H9 (cell line): Measurements from ENCODE around the gene KCMF1. TPM values are rescaled to one million over a fixed set of nuclear protein-coding genes. Genes with fewer than 3 reads are reported as not detected.

Experiments used
- DNase-seq: peaks from one replicate; pipeline ENCODE4 v3.0.0-alpha.2; 2017
- H2AFZ ChIP-seq: one replicate; pipeline ENCODE4 v1.6.1; 2013; ENCODE audit warnings: mild to moderate bottlenecking, low read length, control low read depth, moderate library complexity
- H2AK5ac ChIP-seq: 2 replicates; pipeline ENCODE4 v1.6.1; 2013; ENCODE audit warnings: low read length, control low read depth, mixed read lengths; ENCODE audit not compliant: insufficient read length
- H2BK120ac ChIP-seq: one replicate; pipeline ENCODE4 v1.6.1; 2013; ENCODE audit warnings: low read depth, mild to moderate bottlenecking, low read length, control low read depth, inconsistent platforms; ENCODE audit not compliant: poor library complexity, severe bottlenecking
- H2BK12ac ChIP-seq: 2 replicates; pipeline ENCODE4 v1.6.1; 2013; ENCODE audit warnings: low read length, control low read depth, mixed read lengths, low read depth; ENCODE audit not compliant: insufficient read length
- H2BK15ac ChIP-seq: 2 replicates; pipeline ENCODE4 v1.6.1; 2013; ENCODE audit warnings: low read depth, low read length, control low read depth
- H2BK20ac ChIP-seq: one replicate; pipeline ENCODE4 v1.6.1; 2013; ENCODE audit warnings: low read depth, mild to moderate bottlenecking, low read length, control low read depth, inconsistent platforms; ENCODE audit not compliant: poor library complexity, severe bottlenecking
- H2BK5ac ChIP-seq: 2 replicates; pipeline ENCODE4 v1.6.1; 2013; ENCODE audit warnings: low read length, control low read depth, mixed read lengths; ENCODE audit not compliant: insufficient read length
- H3K14ac ChIP-seq: 2 replicates; pipeline ENCODE4 v1.6.1; 2013; ENCODE audit warnings: low read length, control low read depth; ENCODE audit not compliant: insufficient read depth
- H3K18ac ChIP-seq: 2 replicates; pipeline ENCODE4 v1.6.1; 2013; ENCODE audit warnings: low read depth, mild to moderate bottlenecking, mixed read lengths, low read length, control low read depth; ENCODE audit not compliant: insufficient read length
- H3K23ac ChIP-seq: 2 replicates; pipeline ENCODE4 v1.6.1; 2013; ENCODE audit warnings: low read length, control low read depth, mixed read lengths, low read depth; ENCODE audit not compliant: insufficient read length
- H3K23me2 ChIP-seq: 2 replicates; pipeline ENCODE4 v1.6.1; 2013; ENCODE audit warnings: low read depth, mild to moderate bottlenecking, mixed read lengths, low read length, control low read depth; ENCODE audit not compliant: insufficient read length, poor library complexity, severe bottlenecking
- H3K27ac ChIP-seq: 2 replicates; pipeline ENCODE4 v1.5.1; 2013; ENCODE audit warnings: low read length, control low read depth, mixed read lengths, low read depth; ENCODE audit not compliant: insufficient read length
- H3K27me3 ChIP-seq: 2 replicates; pipeline ENCODE4 v1.6.1; 2013; ENCODE audit warnings: low read length, control low read depth, inconsistent platforms; ENCODE audit not compliant: insufficient read depth
- H3K4ac ChIP-seq: 2 replicates; pipeline ENCODE4 v1.6.1; 2013; ENCODE audit warnings: low read depth, mild to moderate bottlenecking, control low read depth, inconsistent platforms, low read length, moderate library complexity
- H3K4me1 ChIP-seq: 2 replicates; pipeline ENCODE4 v1.6.1; 2013; ENCODE audit warnings: low read length, control low read depth, inconsistent platforms; ENCODE audit not compliant: insufficient read depth
- H3K4me2 ChIP-seq: 2 replicates; pipeline ENCODE4 v1.6.1; 2013; ENCODE audit warnings: low read length, control low read depth, mixed read lengths; ENCODE audit not compliant: insufficient read length, insufficient read depth
- H3K56ac ChIP-seq: 2 replicates; pipeline ENCODE4 v1.6.1; 2013; ENCODE audit warnings: low read depth, mild to moderate bottlenecking, mixed read lengths, low read length, control low read depth; ENCODE audit not compliant: insufficient read length
- H3K79me1 ChIP-seq: 2 replicates; pipeline ENCODE4 v1.6.1; 2013; ENCODE audit warnings: low read depth, mild to moderate bottlenecking, moderate library complexity, low read length, control low read depth, inconsistent platforms; ENCODE audit not compliant: insufficient read depth, poor library complexity, severe bottlenecking
- H3K79me2 ChIP-seq: 2 replicates; pipeline ENCODE4 v1.6.1; 2013; ENCODE audit warnings: low read length, control low read depth, inconsistent platforms; ENCODE audit not compliant: insufficient read depth
- H3K9ac ChIP-seq: 2 replicates; pipeline ENCODE4 v1.6.1; 2013; ENCODE audit warnings: low read length, control low read depth, mixed read lengths; ENCODE audit not compliant: insufficient read length; ENCODE audit errors: extremely low read depth
- H3K9me3 ChIP-seq: one replicate; pipeline ENCODE4 v1.6.1; 2013; ENCODE audit warnings: low read depth, low read length, inconsistent platforms; ENCODE audit not compliant: control insufficient read depth
- H3T11ph ChIP-seq: one replicate; pipeline ENCODE4 v1.6.1; 2013; ENCODE audit warnings: mild to moderate bottlenecking, low read length, control low read depth, inconsistent platforms
- H4K20me1 ChIP-seq: one replicate; pipeline ENCODE4 v1.6.1; 2013; ENCODE audit not compliant: control insufficient read depth, insufficient read length, insufficient read depth
- H4K5ac ChIP-seq: 2 replicates; pipeline ENCODE4 v1.6.1; 2013; ENCODE audit warnings: low read depth, mild to moderate bottlenecking, mixed read lengths, low read length, control low read depth; ENCODE audit not compliant: insufficient read length
- H4K8ac ChIP-seq: replicated peaks from 2 replicates; pipeline ENCODE4 v1.6.1; 2013; ENCODE audit warnings: low read length, control low read depth, mixed read lengths, low read depth; ENCODE audit not compliant: insufficient read length
- H4K91ac ChIP-seq: 2 replicates; pipeline ENCODE4 v1.6.1; 2013; ENCODE audit warnings: low read depth, mild to moderate bottlenecking, moderate library complexity, mixed read lengths, low read length, control low read depth; ENCODE audit not compliant: insufficient read length
- H3K27ac Mint-ChIP-seq, 3 experiments: 2 replicates in 2 of 3; 3 replicates in 1 of 3; pipeline ENCODE4 v1.8.0; 2020 to 2021; ENCODE audit warnings: mixed read lengths in 3 of 3, mild to moderate bottlenecking in 1 of 3, moderate library complexity in 1 of 3
- H3K27me3 Mint-ChIP-seq: 2 replicates; pipeline ENCODE4 v1.8.0; 2021; ENCODE audit warnings: low read depth, mild to moderate bottlenecking, moderate library complexity, mixed read lengths
- H3K36me3 Mint-ChIP-seq, 3 experiments: 2 replicates in 2 of 3; 3 replicates in 1 of 3; pipeline ENCODE4 v1.8.0; 2020 to 2021; ENCODE audit warnings: low read depth in 3 of 3, mixed read lengths in 3 of 3; ENCODE audit not compliant: insufficient read depth in 1 of 3
- H3K4me1 Mint-ChIP-seq, 2 experiments: 2 replicates each; pipeline ENCODE4 v1.8.0; 2020; ENCODE audit warnings: mixed read lengths in 2 of 2
- H3K4me3 Mint-ChIP-seq, 2 experiments: 2 replicates in 1 of 2; 3 replicates in 1 of 2; pipeline ENCODE4 v1.8.0; 2020 to 2021; ENCODE audit warnings: mild to moderate bottlenecking in 2 of 2, mixed read lengths in 2 of 2, moderate library complexity in 1 of 2
- H3K9me3 Mint-ChIP-seq, 2 experiments: 2 replicates in 1 of 2; 3 replicates in 1 of 2; pipeline ENCODE4 v1.8.0; 2020; ENCODE audit warnings: mild to moderate bottlenecking in 2 of 2, mixed read lengths in 2 of 2, moderate library complexity in 1 of 2
- WGBS: extraction: QIAGEN DNeasy Blood & Tissue Kit; methylation state at CpG from one replicate; pipeline ENCODE4 v1.1.7; 2013; ENCODE audit warnings: missing lambda C conversion rate, low lambda C conversion rate, mixed read lengths; ENCODE audit not compliant: insufficient read length; ENCODE audit errors: extremely low coverage; 5-methylcytosine and 5-hydroxymethylcytosine counted together
- total RNA-seq: library from RNA; stranded (reverse); gene quantifications from 2 replicates; pipeline ENCODE4 v1.2.1, GENCODE V29; 2021
- TF ChIP-seq, protein P1 (sequence below): fragments of 200-600 bp; sonication (generic); conservative IDR thresholded peaks from 3 replicates; pipeline ENCODE4 v1.8.0; 2021; ENCODE audit warnings: antibody characterized with exemption, mild to moderate bottlenecking

KCMF1 gene
- total RNA-seq, 1 experiment from 2014 or later = 113 TPM

DNA sequence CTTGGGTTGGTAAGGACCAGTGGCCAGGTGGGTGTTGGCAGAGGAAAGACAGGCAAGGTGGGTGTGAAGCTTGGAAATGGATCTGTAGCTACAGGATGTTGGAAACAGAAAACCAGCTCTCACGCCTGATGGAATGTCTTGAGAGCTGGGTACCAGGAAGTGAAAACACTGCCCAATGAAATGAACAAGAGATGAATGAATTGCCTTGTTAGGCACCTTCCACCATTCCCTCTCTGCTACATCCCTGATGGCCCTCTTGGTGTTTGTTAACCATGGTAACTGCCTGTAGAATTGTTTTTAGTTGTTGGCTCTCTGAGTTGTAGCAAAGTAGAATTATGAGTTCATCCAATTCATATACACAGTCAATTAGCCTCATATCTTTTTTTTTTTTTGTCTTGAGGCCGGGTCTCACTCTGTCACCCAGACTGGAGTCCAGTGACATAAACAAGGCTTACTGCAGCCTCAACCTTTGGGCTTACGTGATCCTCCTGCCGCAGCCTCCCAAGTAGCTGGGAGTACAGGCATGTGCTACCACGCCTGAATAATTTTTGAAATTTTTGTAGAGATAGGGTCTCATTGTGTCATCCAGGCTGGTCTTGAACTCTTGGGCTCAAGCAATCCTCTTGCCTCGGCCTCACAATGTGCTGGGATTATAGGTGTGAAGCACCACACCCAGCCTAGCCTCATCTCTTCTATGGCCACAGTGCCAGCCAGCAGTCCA lies 9.5 kb downstream of the KCMF1 start:
- Histone ChIP-seq H3K23ac (no peak overlapping the region), H3K4me1 (peaks cover 3% of the 10 kb centered on the region; the same call in 1 of the 2 replicates), H2BK15ac (no peak overlapping the region), H4K20me1 (no peaks in the 10 kb centered on the region), H3K27me3 (no peaks in the 10 kb centered on the region), H3K4ac (no peak overlapping the region), H3K23me2 (no peaks in the 10 kb centered on the region), H3K9me3 (no peaks in the 10 kb centered on the region), H4K91ac (no peak overlapping the region), H3K79me2 (peaks cover 73% of the 10 kb centered on the region), H4K5ac (no peak overlapping the region), H2AFZ (no peak overlapping the region), H3T11ph (no peak overlapping the region), H2BK120ac (no peak overlapping the region), H3K56ac (no peak overlapping the region), H3K4me2 (no peak overlapping the region), H2BK5ac (no peak overlapping the region), H3K14ac (no peak overlapping the region), H3K9ac (no peak overlapping the region), H3K79me1 (peaks cover 3% of the 10 kb centered on the region), H3K18ac (no peak overlapping the region), H2BK12ac (no peak overlapping the region), H3K27ac (no peak overlapping the region), H2AK5ac (no peak overlapping the region), H4K8ac (no peak overlapping the region), H2BK20ac (no peak overlapping the region)
- no peak for DNase-seq
- peaks cover 23 to 37% of the 10 kb centered on the region in 2 experiments for H3K4me1 Mint-ChIP-seq
- H3K27me3 Mint-ChIP-seq = no peaks in the 10 kb centered on the region
- H3K36me3 Mint-ChIP-seq = peaks cover 3 to 5% (median 5%) of the 10 kb centered on the region in 3 experiments; a peak in 6 of 7 replicates
- peak overlapping the region; percentile 41 to 88 (median 68); a peak in 5 of 7 replicates for H3K27ac Mint-ChIP-seq
- H3K9me3 Mint-ChIP-seq = no peaks in the 10 kb centered on the region
- no peak overlapping the region; a peak in 1 of 5 replicates for H3K4me3 Mint-ChIP-seq
- TF ChIP-seq, protein P1, sequence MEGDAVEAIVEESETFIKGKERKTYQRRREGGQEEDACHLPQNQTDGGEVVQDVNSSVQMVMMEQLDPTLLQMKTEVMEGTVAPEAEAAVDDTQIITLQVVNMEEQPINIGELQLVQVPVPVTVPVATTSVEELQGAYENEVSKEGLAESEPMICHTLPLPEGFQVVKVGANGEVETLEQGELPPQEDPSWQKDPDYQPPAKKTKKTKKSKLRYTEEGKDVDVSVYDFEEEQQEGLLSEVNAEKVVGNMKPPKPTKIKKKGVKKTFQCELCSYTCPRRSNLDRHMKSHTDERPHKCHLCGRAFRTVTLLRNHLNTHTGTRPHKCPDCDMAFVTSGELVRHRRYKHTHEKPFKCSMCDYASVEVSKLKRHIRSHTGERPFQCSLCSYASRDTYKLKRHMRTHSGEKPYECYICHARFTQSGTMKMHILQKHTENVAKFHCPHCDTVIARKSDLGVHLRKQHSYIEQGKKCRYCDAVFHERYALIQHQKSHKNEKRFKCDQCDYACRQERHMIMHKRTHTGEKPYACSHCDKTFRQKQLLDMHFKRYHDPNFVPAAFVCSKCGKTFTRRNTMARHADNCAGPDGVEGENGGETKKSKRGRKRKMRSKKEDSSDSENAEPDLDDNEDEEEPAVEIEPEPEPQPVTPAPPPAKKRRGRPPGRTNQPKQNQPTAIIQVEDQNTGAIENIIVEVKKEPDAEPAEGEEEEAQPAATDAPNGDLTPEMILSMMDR = no peak
- WGBS = no CpG with 5 or more reads among the region's 6 CpGs
